Activated CD4-positive, alpha-beta memory T cell treated with anti-CD3 and anti-CD28 coated beads, Interleukin-2, amount 10 ng/mL, durations not matched to agents 7 days and 5 days (primary cell): ENCODE measurements around the gene FADS2. TPM values are rescaled to one million over a fixed set of nuclear protein-coding genes. Genes with fewer than 3 reads are reported as not detected.

Source experiments
- CTCF ChIA-PET: fragments of 350-600 bp; sonication (Branson Sonifier 250); formaldehyde crosslinking; loops from one replicate; lab custom pipeline; 2021; ENCODE audit warnings: antibody characterized with exemption, inconsistent platforms; lab: Charles Lee
- POLR2A ChIA-PET: fragments of 350-600 bp; sonication (Branson Sonifier 250); formaldehyde crosslinking; loops from one replicate; lab custom pipeline; 2021; ENCODE audit warnings: antibody characterized with exemption; lab: Charles Lee
- DNase-seq: peaks from one replicate; pipeline ENCODE4 v3.0.0-alpha.2; 2020
- H3K27ac Mint-ChIP-seq: one replicate; pipeline ENCODE4 v1.8.0; 2021; ENCODE audit warnings: mild to moderate bottlenecking, mixed read lengths
- H3K27me3 Mint-ChIP-seq: one replicate; pipeline ENCODE4 v1.8.0; 2021; ENCODE audit warnings: mixed read lengths
- H3K36me3 Mint-ChIP-seq: one replicate; pipeline ENCODE4 v1.8.0; 2021; ENCODE audit warnings: low read depth, mixed read lengths
- H3K4me1 Mint-ChIP-seq: one replicate; pipeline ENCODE4 v1.8.0; 2021; ENCODE audit warnings: mixed read lengths
- H3K4me3 Mint-ChIP-seq: one replicate; pipeline ENCODE4 v1.8.0; 2021; ENCODE audit warnings: mild to moderate bottlenecking, mixed read lengths
- H3K9me3 Mint-ChIP-seq: one replicate; pipeline ENCODE4 v1.8.0; 2021; ENCODE audit warnings: mixed read lengths
- total RNA-seq, 2 experiments: library from RNA; stranded (reverse); gene quantifications; one replicate each; pipeline ENCODE4 v1.2.3, GENCODE V29; 2021

The FADS2 gene
- total RNA-seq, 2 experiments from 2014 or later, result 251 to 253 TPM

- no peak for DNase-seq
- no peak overlapping the region for H3K27ac Mint-ChIP-seq
- ChIA-PET CTCF (no interaction called here), POLR2A (no interaction called here)
- H3K36me3 Mint-ChIP-seq, result peaks cover 43% of the 10 kb centered on the region
- H3K27me3 Mint-ChIP-seq, result no peaks in the 10 kb centered on the region
- H3K4me1 Mint-ChIP-seq, result peaks cover 17% of the 10 kb centered on the region
- no peak overlapping the region for H3K4me3 Mint-ChIP-seq
- H3K9me3 Mint-ChIP-seq, result no peaks in the 10 kb centered on the region
Observed at GRCh38 chr11:61785837-61786402, 42.2 kb upstream of the FADS2 start.

DNA sequence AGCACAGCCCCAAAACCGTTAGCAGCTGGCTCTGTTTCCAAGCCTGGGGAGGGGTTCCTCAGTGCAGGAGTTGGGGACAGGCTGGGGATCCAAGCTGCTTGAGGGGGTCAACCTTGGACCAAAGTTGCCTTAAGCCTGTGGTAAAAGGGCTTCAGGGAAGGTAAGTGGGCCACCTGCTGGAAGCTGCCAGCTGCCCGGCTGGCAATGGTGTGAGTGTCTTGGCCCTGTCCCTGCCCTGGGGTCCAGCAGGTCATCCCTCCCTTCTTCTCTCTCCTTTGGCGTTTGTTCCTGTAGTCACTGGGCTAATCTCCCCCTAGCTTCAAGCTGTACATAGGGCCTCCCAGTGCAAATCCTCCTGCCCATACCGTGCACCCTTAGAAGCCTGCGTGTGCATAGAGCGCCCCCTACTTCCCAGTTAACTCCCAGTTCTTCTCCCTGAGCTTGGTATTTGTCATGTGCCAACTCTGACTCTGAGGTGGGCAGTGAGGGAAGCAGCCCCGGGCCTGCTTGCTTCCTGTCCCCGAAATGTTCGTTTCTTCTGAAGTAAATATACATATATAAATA is 40.1 kb upstream of the FADS2 start:
- DNase-seq, result peak; percentile 33
- H3K4me3 Mint-ChIP-seq, result no peak overlapping the region
- H3K27ac Mint-ChIP-seq, result no peak overlapping the region
- H3K27me3 Mint-ChIP-seq, result no peaks in the 10 kb centered on the region
- POLR2A ChIA-PET, result interaction anchor here (1.1 to 1.4 kb wide), 2 partner anchors 10 to 13 kb away, joined by 3 to 4 read pairs; no protein-coding TSS in a partner anchor
- H3K9me3 Mint-ChIP-seq, result no peaks in the 10 kb centered on the region
- H3K36me3 Mint-ChIP-seq, result peaks cover 56% of the 10 kb centered on the region
- H3K4me1 Mint-ChIP-seq, result peaks cover 23% of the 10 kb centered on the region
- CTCF ChIA-PET, result interaction anchor here (0.6 to 2.6 kb wide), 7 partner anchors 9 to 150 kb away, joined by 3 to 14 read pairs (median 5); no protein-coding TSS in a partner anchor

- Mint-ChIP-seq H3K36me3 (peaks cover 72% of the 10 kb centered on the region), H3K27me3 (no peaks in the 10 kb centered on the region), H3K4me1 (peaks cover 53% of the 10 kb centered on the region), H3K9me3 (no peaks in the 10 kb centered on the region), H3K27ac (peak overlapping the region; percentile 96), H3K4me3 (peak overlapping the region; percentile 94)
- POLR2A ChIA-PET, result interaction anchor here (0.6 to 5.5 kb wide), 14 partner anchors 11 to 430 kb away, joined by 3 to 81 read pairs (median 9); partner anchors contain the start of genes CYB561A3, FADS1, FADS2 and FADS3
- CTCF ChIA-PET, result interaction anchor here (0.8 to 2.3 kb wide), 9 partner anchors 9 to 320 kb away, joined by 3 to 12 read pairs (median 3); no protein-coding TSS in a partner anchor
- peak; percentile 54 for DNase-seq
Observed at GRCh38 chr11:61791737-61792309, 36.3 kb upstream of the FADS2 start.

GRCh38 chr11:61792310-61793082 is 35.6 kb upstream of the FADS2 start, which contains the start of the genes FEN1 and TMEM258:
FEN1 (plus strand) TSS chr11:61792911; CDS start chr11:61795362, 2,451 bp downstream.
TMEM258 (minus strand) TSS chr11:61792599; CDS start chr11:61792558, 41 bp downstream.
- Mint-ChIP-seq H3K27ac (peak within 1 kb of the TSS; percentile 96), H3K9me3 (no peaks in the 10 kb centered on the region), H3K27me3 (no peaks in the 10 kb centered on the region), H3K36me3 (peaks cover 77% of the 10 kb centered on the region), H3K4me3 (peak within 1 kb of the TSS; percentile 94), H3K4me1 (peaks cover 60% of the 10 kb centered on the region)
- ChIA-PET CTCF (interaction anchor here (0.8 to 2.5 kb wide), 12 partner anchors 9 to 545 kb away, joined by 3 to 12 read pairs (median 4); partner anchors contain the start of genes FADS2 and INCENP), POLR2A (interaction anchor here (0.6 to 5.5 kb wide), 26 partner anchors 8 to 1089 kb away, joined by 3 to 81 read pairs (median 4); partner anchors contain the start of genes CYB561A3, FADS1, FADS2 and FADS3)
- DNase-seq, result peak; percentile 90

- POLR2A ChIA-PET, result interaction anchor here (0.6 to 5.5 kb wide), 24 partner anchors 9 to 1088 kb away, joined by 3 to 81 read pairs (median 4); partner anchors contain the start of genes FADS1, FADS2, FADS3 and FTH1
Observed at GRCh38 chr11:61793083-61793828, 34.8 kb upstream of the FADS2 start.

GRCh38 chr11:61793829-61794204 is 34.3 kb upstream of the FADS2 start:
- DNase-seq, result no peak
- POLR2A ChIA-PET, result interaction anchor here (1.2 to 5.5 kb wide), 10 partner anchors 9 to 288 kb away, joined by 3 to 81 read pairs (median 22); partner anchors contain the start of genes FADS1, FADS2 and FTH1
- peaks cover 66% of the 10 kb centered on the region for H3K4me1 Mint-ChIP-seq
- peaks cover 78% of the 10 kb centered on the region for H3K36me3 Mint-ChIP-seq
- H3K9me3 Mint-ChIP-seq, result no peaks in the 10 kb centered on the region
- H3K27me3 Mint-ChIP-seq, result no peaks in the 10 kb centered on the region
- H3K4me3 Mint-ChIP-seq, result peak overlapping the region; percentile 94
- CTCF ChIA-PET, result interaction anchor here (1.4 to 2.5 kb wide), 2 partner anchors 16 to 314 kb away, joined by 4 to 5 read pairs; no protein-coding TSS in a partner anchor
- H3K27ac Mint-ChIP-seq, result peak overlapping the region; percentile 96

More at GRCh38 chr11:61793083-61793828, 34.8 kb upstream of the FADS2 start:
- H3K27me3 Mint-ChIP-seq, result no peaks in the 10 kb centered on the region
- H3K4me3 Mint-ChIP-seq, result peak overlapping the region; percentile 94
- CTCF ChIA-PET, result interaction anchor here (0.8 to 2.5 kb wide), 8 partner anchors 15 to 545 kb away, joined by 3 to 12 read pairs (median 4); partner anchors contain the start of genes FADS2 and INCENP
- peaks cover 63% of the 10 kb centered on the region for H3K4me1 Mint-ChIP-seq
- H3K36me3 Mint-ChIP-seq, result peaks cover 78% of the 10 kb centered on the region
- no peaks in the 10 kb centered on the region for H3K9me3 Mint-ChIP-seq
- DNase-seq, result no peak
- H3K27ac Mint-ChIP-seq, result peak overlapping the region; percentile 96

DNA sequence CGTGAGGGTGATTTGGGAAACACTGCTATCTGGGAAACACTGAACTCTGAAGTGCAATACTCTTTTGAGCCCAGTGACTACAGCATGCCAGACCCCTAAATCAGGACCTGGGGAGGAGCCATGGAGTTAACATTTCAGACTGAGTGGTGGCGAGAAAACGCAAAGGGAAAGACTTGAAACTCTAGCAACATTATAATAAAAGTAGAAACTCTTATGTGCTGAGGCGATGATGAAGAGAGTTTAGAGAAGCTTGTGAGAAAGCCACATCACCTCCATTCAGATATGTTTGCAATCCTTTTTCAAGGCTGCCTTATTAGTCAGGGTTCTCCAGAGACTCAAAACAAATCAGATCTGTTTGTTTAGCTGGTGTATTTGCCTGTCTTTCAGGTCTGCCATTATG is 33.5 kb upstream of the FADS2 start:
- POLR2A ChIA-PET, result interaction anchor here (0.9 to 5.5 kb wide), 3 partner anchors 9 to 34 kb away, joined by 3 to 81 read pairs (median 44); partner anchors contain the start of genes FADS1 and FADS2
- DNase-seq, result no peak
- Mint-ChIP-seq H3K36me3 (peaks cover 78% of the 10 kb centered on the region), H3K9me3 (no peaks in the 10 kb centered on the region), H3K27ac (no peak overlapping the region), H3K4me3 (peak overlapping the region; percentile 19), H3K27me3 (no peaks in the 10 kb centered on the region), H3K4me1 (peaks cover 68% of the 10 kb centered on the region)
- CTCF ChIA-PET, result interaction anchor here (1.4 to 5.2 kb wide), 3 partner anchors 17 to 314 kb away, joined by 4 to 81 read pairs (median 5); partner anchors contain the start of gene FADS1

DNA sequence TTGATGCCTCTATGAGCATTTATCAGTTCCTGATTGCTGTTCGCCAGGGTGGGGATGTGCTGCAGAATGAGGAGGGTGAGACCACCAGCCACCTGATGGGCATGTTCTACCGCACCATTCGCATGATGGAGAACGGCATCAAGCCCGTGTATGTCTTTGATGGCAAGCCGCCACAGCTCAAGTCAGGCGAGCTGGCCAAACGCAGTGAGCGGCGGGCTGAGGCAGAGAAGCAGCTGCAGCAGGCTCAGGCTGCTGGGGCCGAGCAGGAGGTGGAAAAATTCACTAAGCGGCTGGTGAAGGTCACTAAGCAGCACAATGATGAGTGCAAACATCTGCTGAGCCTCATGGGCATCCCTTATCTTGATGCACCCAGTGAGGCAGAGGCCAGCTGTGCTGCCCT is 32.6 kb upstream of the FADS2 start:
- no peaks in the 10 kb centered on the region for H3K9me3 Mint-ChIP-seq
- peaks cover 65% of the 10 kb centered on the region for H3K4me1 Mint-ChIP-seq
- no peak overlapping the region for H3K27ac Mint-ChIP-seq
- peak overlapping the region; percentile 40 for H3K4me3 Mint-ChIP-seq
- H3K36me3 Mint-ChIP-seq, result peaks cover 75% of the 10 kb centered on the region
- ChIA-PET POLR2A (interaction anchor here (5.2 to 5.5 kb wide), 2 partner anchors 19 to 33 kb away, joined by 44 to 81 read pairs; partner anchors contain the start of genes FADS1 and FADS2), CTCF (interaction anchor here (3.2 to 5.2 kb wide), 3 partner anchors 19 to 286 kb away, joined by 39 to 81 read pairs (median 41); partner anchors contain the start of gene FADS1)
- no peak for DNase-seq
- H3K27me3 Mint-ChIP-seq, result no peaks in the 10 kb centered on the region

GRCh38 chr11:61795876-61796526 is 32.1 kb upstream of the FADS2 start:
- Mint-ChIP-seq H3K36me3 (peaks cover 73% of the 10 kb centered on the region), H3K9me3 (no peaks in the 10 kb centered on the region), H3K27me3 (no peaks in the 10 kb centered on the region), H3K27ac (no peak overlapping the region), H3K4me1 (peaks cover 63% of the 10 kb centered on the region), H3K4me3 (no peak overlapping the region)
- ChIA-PET CTCF (interaction anchor here (0.9 to 5.2 kb wide), 15 partner anchors 8 to 316 kb away, joined by 3 to 81 read pairs (median 13); partner anchors contain the start of genes FADS1 and FTH1), POLR2A (interaction anchor here (2.1 to 5.5 kb wide), 4 partner anchors 11 to 32 kb away, joined by 14 to 81 read pairs (median 22); partner anchors contain the start of genes FADS1 and FADS2)
- no peak for DNase-seq

DNA sequence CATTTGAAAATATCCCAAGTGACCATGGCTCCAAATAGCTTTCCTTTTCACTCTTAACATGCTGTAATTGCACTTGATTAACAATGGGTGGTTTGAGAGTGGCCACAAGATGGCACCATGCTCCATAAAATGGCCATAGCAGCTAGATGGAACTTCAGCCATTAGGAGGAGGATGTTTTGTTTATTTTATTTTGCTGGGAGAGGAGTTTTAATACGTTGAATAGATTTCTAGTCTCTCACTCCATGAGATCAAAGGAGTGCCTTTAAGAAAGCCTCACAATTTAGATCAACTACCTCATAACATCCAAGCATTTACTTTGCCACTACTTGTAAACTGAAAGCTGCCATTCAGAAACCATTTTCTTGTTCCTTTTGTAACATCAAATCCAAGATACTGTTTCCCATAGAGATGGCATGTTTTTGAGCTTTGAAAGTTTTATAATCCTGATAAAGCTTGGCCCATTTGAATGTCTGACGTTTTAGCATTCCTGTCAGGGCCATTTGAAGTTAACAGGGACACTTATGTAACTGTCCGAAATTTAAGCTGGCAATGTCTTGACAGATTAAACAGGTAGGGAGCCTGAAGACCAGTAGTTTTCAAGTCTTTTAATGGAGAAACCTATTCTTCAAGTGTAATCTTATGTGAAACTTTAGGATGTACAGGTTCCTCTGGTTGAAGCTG is 30.7 kb upstream of the FADS2 start:
- Mint-ChIP-seq H3K36me3 (peaks cover 71% of the 10 kb centered on the region), H3K27me3 (no peaks in the 10 kb centered on the region)

More for the DNA sequence above, 30.7 kb upstream of the FADS2 start:
- Mint-ChIP-seq H3K27ac (peak overlapping the region; percentile 24), H3K9me3 (no peaks in the 10 kb centered on the region), H3K4me1 (peaks cover 57% of the 10 kb centered on the region), H3K4me3 (no peak overlapping the region)
- ChIA-PET CTCF (interaction anchor here (0.7 to 5.2 kb wide), 34 partner anchors 9 to 327 kb away, joined by 3 to 81 read pairs (median 5); partner anchors contain the start of genes FADS1, FADS2, FADS3 and FTH1), POLR2A (interaction anchor here (0.8 to 4.0 kb wide), 12 partner anchors 9 to 310 kb away, joined by 3 to 29 read pairs (median 4); partner anchors contain the start of genes FADS1, FADS2 and FADS3)
- DNase-seq, result peak; percentile 81
